Measurements from ENCODE around the gene CHL1.

DNA sequence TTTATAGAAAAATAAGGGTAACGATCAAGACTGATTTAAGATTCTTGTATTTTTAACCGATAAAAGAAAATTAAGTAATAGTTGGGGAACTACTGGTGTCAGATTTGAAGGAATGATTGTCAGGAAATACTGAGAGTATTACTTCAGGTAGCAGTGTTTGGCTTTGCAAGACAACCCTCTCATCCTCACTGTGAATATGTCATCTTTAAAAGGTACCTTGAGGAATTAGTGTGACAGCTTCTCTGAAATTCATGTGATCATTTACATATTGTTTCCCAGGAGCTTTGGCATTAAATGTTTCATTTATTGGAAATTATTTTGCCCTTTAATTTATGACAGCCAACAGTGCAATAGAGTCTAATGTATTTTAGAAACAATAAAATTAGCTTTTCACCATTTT, 3.3 kb downstream of the CHL1 start:
- TF ChIP-seq, protein P1, sequence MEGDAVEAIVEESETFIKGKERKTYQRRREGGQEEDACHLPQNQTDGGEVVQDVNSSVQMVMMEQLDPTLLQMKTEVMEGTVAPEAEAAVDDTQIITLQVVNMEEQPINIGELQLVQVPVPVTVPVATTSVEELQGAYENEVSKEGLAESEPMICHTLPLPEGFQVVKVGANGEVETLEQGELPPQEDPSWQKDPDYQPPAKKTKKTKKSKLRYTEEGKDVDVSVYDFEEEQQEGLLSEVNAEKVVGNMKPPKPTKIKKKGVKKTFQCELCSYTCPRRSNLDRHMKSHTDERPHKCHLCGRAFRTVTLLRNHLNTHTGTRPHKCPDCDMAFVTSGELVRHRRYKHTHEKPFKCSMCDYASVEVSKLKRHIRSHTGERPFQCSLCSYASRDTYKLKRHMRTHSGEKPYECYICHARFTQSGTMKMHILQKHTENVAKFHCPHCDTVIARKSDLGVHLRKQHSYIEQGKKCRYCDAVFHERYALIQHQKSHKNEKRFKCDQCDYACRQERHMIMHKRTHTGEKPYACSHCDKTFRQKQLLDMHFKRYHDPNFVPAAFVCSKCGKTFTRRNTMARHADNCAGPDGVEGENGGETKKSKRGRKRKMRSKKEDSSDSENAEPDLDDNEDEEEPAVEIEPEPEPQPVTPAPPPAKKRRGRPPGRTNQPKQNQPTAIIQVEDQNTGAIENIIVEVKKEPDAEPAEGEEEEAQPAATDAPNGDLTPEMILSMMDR (conservative IDR thresholded peaks at IDR 0.05; ENCODE audit: low read depth, low read length) = no peak
- TF ChIP-seq EZH2 (IDR thresholded peaks at IDR 0.05; ENCODE audit: borderline replicate concordance, low read depth, low read length, poor library complexity, severe bottlenecking) = no peak
